ENCODE data around the gene SUN3. TPM values are rescaled to one million over a fixed set of nuclear protein-coding genes. Genes with fewer than 3 reads are reported as not detected.

Gene SUN3
- not detected for total RNA-seq
- long read RNA-seq = 0 reads

DNA sequence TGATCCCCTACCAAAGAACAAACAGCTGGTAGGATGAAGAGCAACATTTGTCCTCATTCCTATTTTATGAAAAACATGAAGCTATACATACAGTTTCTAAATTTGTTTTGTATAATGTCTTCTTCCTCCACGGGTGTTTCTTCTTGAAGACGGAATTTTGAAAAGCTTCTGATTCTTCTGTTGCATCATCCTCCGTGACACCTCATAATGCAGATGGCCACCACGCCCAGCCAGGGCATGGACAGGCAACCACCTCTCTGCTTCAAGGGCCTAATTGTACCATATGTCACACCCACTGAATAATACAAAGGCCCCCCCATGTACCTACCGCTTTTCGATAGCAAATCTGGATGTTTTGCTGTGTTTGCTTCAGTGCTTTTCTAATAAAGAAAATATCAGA lies at the start of gene SUN3:
Gene SUN3 (minus strand): TSS at position 170 of the 400 bp plus-strand sequence. CDS start 169 bp downstream, at position 1.
- DNase-seq (no peak), ATAC-seq (no peak)
- intact Hi-C loops (cut with DNase I) = no loop called here

DNA sequence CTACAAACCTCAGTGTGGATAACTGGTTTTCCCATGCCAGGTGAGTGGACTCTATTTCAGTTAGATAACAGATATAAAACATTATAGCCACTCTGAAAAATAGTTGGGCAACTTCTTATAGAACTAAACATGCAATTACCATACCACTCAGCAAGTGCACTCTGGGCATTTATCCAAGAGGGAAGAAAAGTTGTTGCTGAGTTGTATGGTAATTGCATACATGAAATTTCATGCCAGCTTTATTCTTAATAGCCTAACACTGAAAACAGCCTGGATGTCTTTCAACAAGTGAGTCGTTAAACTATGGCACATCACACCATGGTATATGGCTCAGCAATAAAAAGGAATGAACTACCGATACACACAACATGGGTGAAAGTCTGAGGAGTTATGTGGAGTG lies 49.6 kb upstream of the SUN3 start:
- intact Hi-C loops (cut with DNase I) = no loop called here
- DNase-seq (no peak), ATAC-seq (no peak)

GRCh38 chr7:48077423-48077822 lies 48.5 kb upstream of the SUN3 start:
- no peak for ATAC-seq
- DNase-seq = no peak
- intact Hi-C loops (cut with DNase I) = no loop called here

DNA sequence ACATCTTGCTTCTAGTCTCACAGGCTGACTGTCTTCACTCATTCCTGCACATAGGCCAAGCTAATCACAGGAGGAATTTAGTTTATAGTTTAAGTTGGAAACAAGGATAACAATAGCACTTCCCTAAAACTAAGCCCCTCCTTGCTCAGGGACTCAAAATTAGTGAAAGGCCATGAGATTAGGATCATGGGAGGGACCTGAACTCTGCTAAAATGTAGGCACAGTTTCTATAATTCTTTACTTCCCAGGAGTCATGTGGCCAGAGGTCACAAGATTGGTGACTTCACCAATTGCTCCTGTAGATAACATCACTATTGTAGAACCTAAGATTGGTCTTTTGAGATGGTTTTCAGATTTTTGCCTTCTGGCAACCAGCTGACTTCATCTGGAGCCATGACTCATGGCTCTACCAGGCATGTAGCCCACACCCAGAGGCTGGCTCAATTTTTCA lies 45.3 kb upstream of the SUN3 start:
- intact Hi-C loops (cut with DNase I) = no loop called here
- DNase-seq (no peak), ATAC-seq (no peak)

- ATAC-seq (no peak), DNase-seq (no peak)
- intact Hi-C loops (cut with DNase I) = no loop called here
Observed at GRCh38 chr7:48067475-48067874, 38.6 kb upstream of the SUN3 start.

GRCh38 chr7:48063985-48064384 lies 35.1 kb upstream of the SUN3 start:
- ATAC-seq (no peak), DNase-seq (no peak)
- intact Hi-C loops (cut with DNase I) = no loop called here

DNA sequence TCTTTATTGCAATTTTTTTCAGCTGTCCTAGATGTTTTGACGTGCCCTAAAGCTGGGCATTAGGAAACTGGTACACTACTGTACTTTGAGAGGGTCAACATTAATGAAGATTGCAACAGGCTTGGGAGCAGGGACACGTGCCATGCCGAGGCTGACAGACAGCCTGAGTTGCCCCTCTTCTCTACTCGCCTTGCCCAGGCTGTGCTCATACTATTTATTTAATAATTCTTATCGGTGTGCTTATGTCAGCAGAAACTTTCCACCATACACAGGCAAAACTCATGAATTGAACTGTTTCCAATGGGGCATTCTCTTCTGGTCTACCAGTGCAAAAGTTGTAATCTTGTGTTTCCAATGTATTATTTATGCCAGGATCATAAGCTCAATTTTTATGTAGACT lies 30.8 kb upstream of the SUN3 start:
- DNase-seq = no peak
- intact Hi-C loops (cut with DNase I) = no loop called here
- ATAC-seq = no peak

GRCh38 chr7:48058990-48059389 lies 30.1 kb upstream of the SUN3 start:
- DNase-seq (no peak), ATAC-seq (no peak)
- intact Hi-C loops (cut with DNase I) = no loop called here

DNA sequence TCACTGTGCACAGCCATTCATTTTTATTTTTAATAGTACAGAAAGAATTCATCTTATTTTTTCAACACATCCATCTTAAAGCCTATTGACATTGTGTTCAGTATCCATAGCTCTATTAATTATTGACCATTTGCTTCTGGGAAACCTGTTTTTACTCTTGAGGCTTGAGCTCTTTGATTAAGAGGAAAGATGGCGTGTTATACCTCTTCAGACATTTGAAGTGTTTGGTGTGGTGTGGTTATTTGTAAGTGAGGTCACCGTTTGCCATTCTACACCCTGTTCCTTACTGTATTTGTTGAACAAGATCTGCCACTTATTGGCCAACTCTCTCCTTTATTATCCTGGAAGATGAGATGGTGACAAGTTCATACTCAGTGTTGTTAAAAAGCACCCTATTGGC lies 24.8 kb upstream of the SUN3 start:
- ATAC-seq (no peak), DNase-seq (no peak)
- intact Hi-C loops (cut with DNase I) = no loop called here

GRCh38 chr7:48052748-48053147 lies 23.8 kb upstream of the SUN3 start:
- intact Hi-C loops (cut with DNase I) = no loop called here
- peak in 1 of 2 donors; percentile 24 for ATAC-seq
- DNase-seq = no peak

DNA sequence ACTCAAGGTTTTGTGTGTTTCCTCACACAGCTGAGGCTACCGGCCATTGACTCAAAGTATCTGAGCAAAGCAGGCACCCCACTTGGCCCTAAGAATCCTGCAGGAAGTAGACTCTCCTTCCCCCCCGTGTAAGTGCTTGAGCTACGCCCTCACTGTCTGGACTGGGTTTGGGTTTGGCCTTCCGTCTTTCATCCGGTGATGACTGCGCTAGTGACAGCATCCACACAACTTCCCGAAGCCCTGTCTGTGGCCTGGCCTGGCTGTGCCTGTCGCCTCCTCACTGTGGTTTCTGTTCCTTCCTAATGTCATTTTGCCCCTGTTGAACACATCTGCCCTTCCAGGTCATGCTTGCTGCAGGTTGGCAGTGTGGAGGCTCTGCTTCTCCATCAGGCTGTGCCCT lies 20.9 kb upstream of the SUN3 start:
- intact Hi-C loops (cut with DNase I) = no loop called here
- DNase-seq = no peak

GRCh38 chr7:48048113-48048512 lies 19.2 kb upstream of the SUN3 start:
- ATAC-seq (no peak), DNase-seq (no peak)
- intact Hi-C loops (cut with DNase I) = no loop called here

More for the DNA sequence above, 20.9 kb upstream of the SUN3 start:
- ATAC-seq = peak in 1 of 2 donors; percentile 32

DNA sequence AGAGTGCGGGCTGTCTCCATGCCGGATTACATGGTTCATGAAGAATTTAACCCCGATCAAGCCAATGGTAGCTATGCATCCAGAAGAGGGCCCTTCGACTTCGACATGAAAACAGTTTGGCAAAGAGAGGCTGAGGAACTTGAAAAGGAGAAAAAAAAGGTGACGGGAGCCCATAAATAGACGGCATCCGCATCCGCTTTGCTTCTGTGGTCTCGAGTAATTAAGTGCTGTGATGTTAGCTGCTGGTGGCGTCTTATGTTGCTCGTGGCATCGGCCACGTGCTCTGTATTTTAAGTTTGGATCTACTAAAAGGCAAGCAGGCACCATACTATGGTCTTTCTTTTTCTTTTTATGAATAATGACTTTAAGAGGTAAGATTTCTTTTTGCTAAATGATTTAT lies 17.6 kb upstream of the SUN3 start:
- DNase-seq (no peak), ATAC-seq (peak in 1 of 2 donors; percentile 30)
- intact Hi-C loops (cut with DNase I) = no loop called here

- ATAC-seq (no peak), DNase-seq (no peak)
- intact Hi-C loops (cut with DNase I) = no loop called here
Observed at GRCh38 chr7:48045195-48045765, 16.4 kb upstream of the SUN3 start.

- ATAC-seq = no peak
- intact Hi-C loops (cut with DNase I) = no loop called here
Observed at GRCh38 chr7:48042636-48043035, 13.7 kb upstream of the SUN3 start.

DNA sequence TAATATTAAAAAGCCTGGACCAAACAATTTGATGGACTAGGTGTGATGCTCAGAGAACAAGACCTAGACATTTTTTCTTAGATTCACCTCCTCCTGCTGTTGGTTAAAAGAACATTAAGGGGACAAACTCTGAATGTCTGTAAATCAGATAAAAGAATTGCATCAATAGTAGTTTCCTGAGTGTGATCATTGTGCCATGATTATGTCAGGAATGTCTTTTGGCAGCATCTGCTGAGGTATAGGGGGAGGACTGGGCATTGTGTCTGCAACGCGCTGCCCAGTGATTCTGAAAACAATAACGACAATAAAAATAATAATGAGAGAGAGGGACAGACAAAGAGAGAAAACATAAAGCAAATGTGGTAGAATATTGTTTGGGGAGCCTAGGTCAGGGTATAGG lies 13.3 kb upstream of the SUN3 start:
- no peak for DNase-seq
- no peak for ATAC-seq
- intact Hi-C loops (cut with DNase I) = no loop called here

More at GRCh38 chr7:48042636-48043035, 13.7 kb upstream of the SUN3 start:
- no peak for DNase-seq

DNA sequence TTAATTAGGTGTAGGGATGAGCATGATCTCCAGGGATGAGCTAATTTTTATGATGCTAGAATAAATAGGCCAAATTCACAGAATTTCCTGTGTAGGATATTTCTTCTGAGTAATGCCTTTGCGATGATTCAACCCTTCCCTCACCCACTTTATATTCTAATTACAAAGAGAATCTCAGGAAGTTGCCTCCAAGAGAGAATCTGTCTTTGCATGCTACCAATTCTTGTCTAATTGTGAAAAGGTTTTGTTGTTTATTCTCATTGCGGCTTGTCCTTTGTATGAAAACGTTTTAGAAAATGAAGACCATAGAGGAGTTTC lies 12.7 kb upstream of the SUN3 start:
- no peak for ATAC-seq

DNA sequence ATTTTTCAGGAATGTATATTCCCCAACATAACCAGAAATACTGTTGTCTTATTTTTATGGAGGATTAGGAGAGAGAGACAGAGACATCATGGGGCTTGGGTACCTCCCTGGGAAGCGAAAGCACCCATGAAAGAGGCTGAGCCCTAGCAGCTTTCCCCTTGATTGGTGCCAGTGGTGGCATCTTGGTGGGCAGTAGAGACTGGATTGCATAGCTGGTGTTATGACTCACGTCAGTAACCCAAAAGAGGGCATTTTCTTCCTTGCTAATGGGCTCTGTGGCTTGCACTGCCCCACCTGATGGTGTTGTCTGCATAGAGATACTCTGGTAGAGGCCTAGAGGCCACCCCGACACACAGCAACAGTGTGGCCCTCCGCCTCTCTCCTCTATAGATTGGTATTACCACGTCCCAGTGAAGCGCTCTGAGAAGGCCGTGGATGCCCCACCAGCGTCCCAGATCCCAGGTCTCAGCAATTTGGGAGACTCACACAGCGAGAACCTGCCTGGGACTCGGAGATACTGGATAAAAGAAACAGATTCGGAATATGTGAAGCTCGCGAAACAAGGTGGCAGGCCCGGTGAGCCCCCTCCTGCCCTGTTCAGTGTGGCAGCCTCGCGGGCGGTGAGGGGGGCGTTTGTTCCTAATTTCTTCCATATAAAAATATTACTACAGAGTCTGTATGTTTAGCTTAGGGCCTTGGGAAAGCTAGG lies 12.2 kb upstream of the SUN3 start:
- no peak for ATAC-seq
- intact Hi-C loops (cut with DNase I) = no loop called here
- DNase-seq = no peak

More for the DNA sequence above, 12.7 kb upstream of the SUN3 start:
- no peak for DNase-seq
- intact Hi-C loops (cut with DNase I) = no loop called here

DNA sequence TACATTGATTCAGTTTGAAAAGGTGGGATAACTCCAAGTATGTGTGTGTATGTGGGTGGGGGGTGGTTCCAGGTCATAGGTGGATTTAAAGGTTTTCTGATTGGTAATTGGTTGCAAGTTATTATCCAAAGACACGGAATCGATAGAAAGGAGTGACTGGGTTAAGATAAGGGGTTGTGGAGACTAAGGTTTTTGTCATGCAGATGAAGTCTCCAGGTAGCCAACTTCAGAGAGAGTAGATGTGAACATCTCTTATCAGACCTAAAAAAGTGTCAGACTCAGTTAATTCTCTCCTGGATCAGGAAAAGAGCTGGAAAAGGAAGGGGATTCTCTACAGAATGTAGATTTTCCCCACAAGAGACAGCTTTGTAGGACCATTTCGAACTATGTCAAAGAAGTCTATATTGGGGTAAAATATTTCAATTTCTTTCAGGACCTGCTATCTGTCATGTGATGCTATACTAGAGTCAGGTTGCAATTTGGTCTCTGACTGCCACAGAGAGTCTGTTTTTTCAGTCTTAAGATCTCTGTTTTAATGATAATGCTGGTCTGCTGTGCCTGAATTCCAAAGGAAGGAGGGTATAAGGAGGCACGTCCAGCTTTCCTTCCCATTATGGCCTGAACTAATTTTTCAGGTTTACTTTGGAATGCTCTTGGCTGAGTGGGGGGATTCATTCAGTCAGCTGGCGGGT lies 10.1 kb upstream of the SUN3 start:
- intact Hi-C loops (cut with DNase I) = loop anchor here in 1 of 2 donors (5.0 kb wide), 1 partner anchor 48 kb away; the partner anchor contains the start of gene UPP1
- DNase-seq (no peak), ATAC-seq (no peak)

GRCh38 chr7:48035967-48036478 lies 7.1 kb upstream of the SUN3 start:
- DNase-seq (no peak), ATAC-seq (peak; percentile 21 to 56)
- intact Hi-C loops (cut with DNase I) = loop anchor here in 1 of 2 donors (5.0 kb wide), 1 partner anchor 51 kb away; the partner anchor contains the start of gene UPP1
